Subcutaneous abdominal adipose tissue (tissue), 5 donors: Measurements from ENCODE around the gene ASMTL.

Experiments used
- H3K27ac ChIP-seq: one replicate; pipeline ENCODE4 v1.7.0; 2013; ENCODE audit warnings: low read depth, mild to moderate bottlenecking, inconsistent platforms, low read length, moderate library complexity
- H3K27me3 ChIP-seq, 5 donors: one replicate each; pipeline ENCODE4 v1.7.0; 2013; ENCODE audit warnings: low read length in 5 of 5, inconsistent platforms in 1 of 5; ENCODE audit not compliant: control insufficient read depth in 5 of 5, insufficient read depth in 4 of 5
- H3K36me3 ChIP-seq, 5 donors: one replicate each; pipeline ENCODE4 v1.7.0; 2013; ENCODE audit warnings: low read length in 5 of 5; ENCODE audit not compliant: control insufficient read depth in 5 of 5, insufficient read depth in 5 of 5
- H3K4me1 ChIP-seq, 5 donors: one replicate each; pipeline ENCODE4 v1.7.0; 2013; ENCODE audit warnings: low read length in 5 of 5, mild to moderate bottlenecking in 3 of 5, moderate library complexity in 1 of 5; ENCODE audit not compliant: control insufficient read depth in 5 of 5, insufficient read depth in 5 of 5
- H3K4me3 ChIP-seq, 5 donors: one replicate each; pipeline ENCODE4 v1.7.0; 2013; ENCODE audit warnings: low read length in 5 of 5, low read depth in 1 of 5
- H3K9ac ChIP-seq, 5 donors: one replicate each; pipeline ENCODE4 v1.7.0; 2013; ENCODE audit warnings: low read length in 5 of 5, mild to moderate bottlenecking in 4 of 5, moderate library complexity in 3 of 5
- H3K9me3 ChIP-seq, 5 donors: one replicate each; pipeline ENCODE4 v1.7.0; 2013; ENCODE audit warnings: low read length in 5 of 5; ENCODE audit not compliant: control insufficient read depth in 5 of 5
- donor health status: healthy.
- donor health status: healthy.
- donor health status: healthy.
- donor health status: healthy.
- donor health status: healthy.

Gene ASMTL

DNA sequence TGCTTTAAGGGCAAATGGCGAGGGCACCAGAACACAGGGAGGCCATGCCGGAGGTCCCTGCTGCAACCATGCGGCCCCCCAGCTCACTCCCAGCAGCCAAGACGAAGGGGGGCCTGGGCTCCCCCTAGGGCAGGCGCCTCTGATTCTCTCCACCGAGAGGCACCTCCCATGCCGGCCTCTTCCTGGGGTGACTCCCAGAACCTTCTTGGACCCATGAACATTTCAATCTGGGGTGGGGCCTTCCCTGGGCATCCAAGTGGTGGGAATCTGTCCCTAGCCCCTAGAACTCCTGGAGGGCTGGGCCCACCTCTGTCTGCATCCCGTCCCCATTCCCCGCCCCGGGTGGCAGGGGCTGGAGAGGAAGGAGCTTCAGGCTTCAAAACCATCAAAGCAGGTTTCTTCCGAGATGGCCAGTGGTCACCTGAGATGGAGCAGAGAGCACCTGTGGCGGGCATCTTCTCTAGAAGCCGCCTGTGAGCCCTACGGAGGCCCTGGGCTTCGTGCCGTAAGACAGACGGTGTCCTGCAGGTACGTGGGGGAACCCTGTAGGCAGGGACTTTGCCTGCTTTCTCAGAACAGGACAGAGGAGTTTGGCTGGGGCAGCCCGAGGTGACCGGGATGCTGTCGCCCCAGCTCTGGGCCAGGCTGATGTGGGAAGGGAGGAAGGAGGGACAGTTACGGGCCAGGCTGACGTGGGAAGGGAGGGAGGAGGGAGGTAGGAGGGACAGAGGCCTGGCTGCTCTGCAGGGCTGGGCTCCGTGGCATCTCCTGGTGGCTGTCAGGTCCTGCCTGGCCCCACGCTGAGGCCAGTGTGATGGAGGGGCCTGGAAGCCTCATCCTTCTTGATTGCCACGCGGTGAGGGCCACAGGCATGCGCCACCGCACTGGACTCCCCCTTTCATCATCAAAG, 54.0 kb downstream of the ASMTL start:
- Histone ChIP-seq H3K9ac (no peak overlapping the region), H3K27ac (no peak overlapping the region), H3K36me3 (peaks cover 0 to 46% (median 27%) of the 10 kb centered on the region in 5 donors), H3K4me1 (peaks cover 0 to 16% (median 13%) of the 10 kb centered on the region in 5 donors), H3K4me3 (no peak overlapping the region), H3K27me3 (no peaks in the 10 kb centered on the region), H3K9me3 (no peaks in the 10 kb centered on the region)

GRCh38 chrX:1397441-1398270, 55.1 kb downstream of the ASMTL start:
- Histone ChIP-seq H3K27me3 (no peaks in the 10 kb centered on the region), H3K4me3 (no peak overlapping the region), H3K4me1 (peaks cover 0 to 24% (median 20%) of the 10 kb centered on the region in 5 donors), H3K9me3 (no peaks in the 10 kb centered on the region), H3K9ac (no peak overlapping the region), H3K27ac (no peak overlapping the region), H3K36me3 (peaks cover 0 to 36% (median 18%) of the 10 kb centered on the region in 5 donors)

- Histone ChIP-seq H3K4me3 (no peak overlapping the region), H3K36me3 (peaks cover 0 to 35% (median 18%) of the 10 kb centered on the region in 5 donors)
Measured at GRCh38 chrX:1397001-1397400, 55.7 kb downstream of the ASMTL start.

GRCh38 chrX:1395646-1396216, 57.0 kb downstream of the ASMTL start:
- Histone ChIP-seq H3K9me3 (no peaks in the 10 kb centered on the region), H3K27me3 (no peaks in the 10 kb centered on the region), H3K9ac (no peak overlapping the region), H3K4me3 (no peak overlapping the region), H3K36me3 (peaks cover 0 to 22% (median 8%) of the 10 kb centered on the region in 5 donors), H3K27ac (no peak overlapping the region), H3K4me1 (peaks cover 4 to 31% (median 28%) of the 10 kb centered on the region in 5 donors)

More at GRCh38 chrX:1397001-1397400, 55.7 kb downstream of the ASMTL start:
- no peaks in the 10 kb centered on the region for H3K9me3 ChIP-seq
- H3K4me1 ChIP-seq, result peaks cover 0 to 24% (median 20%) of the 10 kb centered on the region in 5 donors
- H3K27me3 ChIP-seq, result no peaks in the 10 kb centered on the region
- no peak overlapping the region for H3K27ac ChIP-seq
- no peak overlapping the region for H3K9ac ChIP-seq

GRCh38 chrX:1394731-1395501, 57.8 kb downstream of the ASMTL start:
- H3K9ac ChIP-seq, result peak overlapping the region in 2 of 5 donors; percentile 35
- H3K27ac ChIP-seq, result peak overlapping the region; percentile 2
- peaks cover 4 to 39% (median 36%) of the 10 kb centered on the region in 5 donors for H3K4me1 ChIP-seq
- H3K4me3 ChIP-seq, result peak overlapping the region in 1 of 5 donors; percentile 11
- no peaks in the 10 kb centered on the region for H3K27me3 ChIP-seq
- no peaks in the 10 kb centered on the region for H3K9me3 ChIP-seq
- peaks cover 0 to 24% (median 9%) of the 10 kb centered on the region in 5 donors for H3K36me3 ChIP-seq

DNA sequence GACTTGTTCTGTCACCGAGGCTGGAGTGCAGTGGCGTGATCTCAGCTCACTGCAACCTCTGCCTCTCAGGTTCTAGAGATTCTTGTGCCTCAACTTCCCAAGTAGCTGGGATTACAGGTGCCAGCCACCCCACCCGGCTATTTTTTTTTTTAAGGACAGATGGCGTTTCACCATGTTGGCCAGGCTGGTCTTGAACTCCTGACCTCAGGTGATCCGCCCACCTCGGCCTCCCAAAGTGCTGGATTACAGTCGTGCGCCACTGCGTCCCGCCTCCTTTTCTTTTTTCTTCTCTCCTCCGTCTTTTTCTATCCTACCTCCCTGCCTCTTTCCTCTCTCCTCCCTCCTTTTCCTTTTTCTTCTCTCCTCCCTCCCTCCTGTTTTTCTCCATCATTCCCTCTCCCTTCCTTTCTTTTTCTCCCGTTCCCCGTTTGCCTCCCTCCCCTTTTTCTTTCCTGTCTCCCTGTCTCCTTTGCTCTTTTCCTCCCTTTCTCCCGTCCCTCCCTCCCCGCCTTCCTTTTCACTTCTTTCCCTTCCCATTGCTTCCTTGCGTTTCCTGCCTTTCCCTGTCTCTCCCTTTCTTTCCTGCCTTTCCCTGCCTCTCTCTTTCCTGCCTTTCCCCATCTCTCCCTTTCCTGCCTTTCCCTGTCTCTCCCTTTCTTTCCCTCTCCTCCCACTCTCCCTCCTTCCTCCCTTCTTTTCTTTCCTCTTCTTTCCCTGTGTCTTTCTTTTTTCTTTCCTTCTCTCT, 58.7 kb downstream of the ASMTL start:
- peak overlapping the region; percentile 2 for H3K27ac ChIP-seq
- peak overlapping the region in 1 of 5 donors; percentile 35 for H3K9ac ChIP-seq
- H3K9me3 ChIP-seq, result no peaks in the 10 kb centered on the region
- no peaks in the 10 kb centered on the region for H3K27me3 ChIP-seq
- peak overlapping the region in 2 of 5 donors; percentile 72 to 86 for H3K4me3 ChIP-seq
- H3K4me1 ChIP-seq, result peaks cover 4 to 48% (median 40%) of the 10 kb centered on the region in 5 donors
- peaks cover 0 to 30% (median 16%) of the 10 kb centered on the region in 5 donors for H3K36me3 ChIP-seq

GRCh38 chrX:1392376-1393068, 60.2 kb downstream of the ASMTL start:
- Histone ChIP-seq H3K4me1 (peaks cover 4 to 61% (median 47%) of the 10 kb centered on the region in 5 donors), H3K36me3 (peaks cover 0 to 40% (median 31%) of the 10 kb centered on the region in 5 donors), H3K9me3 (no peaks in the 10 kb centered on the region), H3K4me3 (peak overlapping the region; percentile 59 to 87 (median 75)), H3K27ac (peak overlapping the region; percentile 94), H3K27me3 (no peaks in the 10 kb centered on the region), H3K9ac (peak overlapping the region in 4 of 5 donors; percentile 68 to 81 (median 79))

DNA sequence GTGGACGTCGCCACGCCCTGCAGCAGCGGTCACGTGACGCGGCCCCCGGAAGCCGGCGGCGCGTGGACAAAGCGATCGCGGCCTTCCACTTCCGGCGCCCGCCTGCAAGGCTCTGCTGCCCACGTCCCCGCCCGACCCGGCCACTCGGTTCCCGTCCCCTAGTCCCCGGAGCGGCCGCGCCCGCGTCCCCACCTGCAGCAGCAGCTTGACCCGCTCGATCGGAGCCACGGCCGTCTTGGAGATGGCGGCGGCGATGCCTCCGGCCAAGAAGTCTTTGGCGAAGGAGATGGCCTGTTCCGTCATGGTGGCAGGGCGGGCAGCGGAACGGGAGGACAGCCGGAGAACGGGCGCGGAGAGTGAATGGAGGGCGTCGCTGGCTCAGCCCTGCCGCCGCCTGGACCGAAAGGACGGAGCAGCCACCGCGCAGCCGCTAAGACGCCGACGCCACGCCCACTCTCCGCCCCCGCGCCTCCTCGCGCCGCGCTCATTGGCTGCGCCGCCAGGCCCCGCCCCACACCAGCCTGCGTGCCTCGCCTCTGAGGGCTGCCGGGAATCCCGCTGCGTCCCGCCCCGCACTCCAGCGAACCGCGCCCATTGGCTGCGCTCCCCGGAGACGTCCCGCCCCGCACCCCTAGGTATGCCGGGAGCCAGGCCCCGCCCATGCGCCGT, 60.9 kb downstream of the ASMTL start, which contains the start of gene SLC25A6:
SLC25A6 (minus strand) TSS at position 407 of the 669 bp plus-strand sequence; CDS start at position 303, 104 bp downstream.
- Histone ChIP-seq H3K27ac (peak within 1 kb of the TSS; percentile 96), H3K9me3 (no peaks in the 10 kb centered on the region), H3K4me3 (peak within 1 kb of the TSS; percentile 86 to 100 (median 95)), H3K4me1 (peaks cover 4 to 64% (median 47%) of the 10 kb centered on the region in 5 donors), H3K36me3 (peaks cover 0 to 47% (median 38%) of the 10 kb centered on the region in 5 donors), H3K27me3 (no peaks in the 10 kb centered on the region), H3K9ac (peak within 1 kb of the TSS; percentile 85 to 99 (median 89))
